ENCODE measurements around the gene ENPP5. TPM values are rescaled to one million over a fixed set of nuclear protein-coding genes. Genes with fewer than 3 reads are reported as not detected.

ENPP5 gene
- total and polyA plus RNA-seq, 2 donors (not counting 1 experiment from before 2014, with no cell fraction given) = 0.13 to 1.0 TPM

- Mint-ChIP-seq H3K27me3 (no peaks in the 10 kb centered on the region), H3K4me1 (peaks cover 33% of the 10 kb centered on the region), H3K27ac (no peak overlapping the region), H3K4me3 (no peak overlapping the region), H3K9me3 (ENCODE audit: insufficient read depth) (no peaks in the 10 kb centered on the region)
- H3K36me3 ChIP-seq (replicated peaks in 1 of 2; ENCODE audit: control extremely low read depth in 1 of 2, control insufficient read depth in 1 of 2, extremely low read depth in 1 of 2, insufficient read depth in 2 of 2, low read length in 1 of 2) = peaks cover 0 to 4% of the 10 kb centered on the region in 2 experiments
- H3K4me3 ChIP-seq (ENCODE audit: control extremely low read depth in 1 of 5, extremely low read depth in 1 of 5, insufficient read depth in 1 of 5, low read depth in 2 of 5, low read length in 4 of 5) = no peak overlapping the region
- 86% methylated on average over 1 of the region's 2 CpGs for WGBS (ENCODE audit: insufficient coverage)
- H3K27ac ChIP-seq (ENCODE audit: low read length in 2 of 2) = no peak overlapping the region
- ChIA-PET POLR2A (no interaction called here), CTCF (interaction anchor here (1.9 kb wide), 1 partner anchor 83 kb away, joined by 6 read pairs; no protein-coding TSS in a partner anchor)
- peaks cover 31% of the 10 kb centered on the region for H3K79me2 ChIP-seq (ENCODE audit: control insufficient read depth, insufficient read depth, low read length)
- H3K4me1 ChIP-seq (ENCODE audit: control insufficient read depth in 2 of 2, insufficient read depth in 2 of 2, low read length in 2 of 2) = peaks cover 4 to 10% of the 10 kb centered on the region in 2 donors
- H3K9me3 ChIP-seq (ENCODE audit: control extremely low read depth in 1 of 3, control insufficient read depth in 2 of 3, insufficient read depth in 1 of 3, low read length in 2 of 3) = no peaks in the 10 kb centered on the region
- no peak overlapping the region for H2AFZ ChIP-seq (ENCODE audit: insufficient read depth, low read depth, low read length, poor library complexity, severe bottlenecking)
- intact Hi-C loops (cut with micrococcal nuclease) = loop anchor here (10.0 kb wide), 1 partner anchor 517 kb away; the partner anchor contains the start of genes CYP39A1 and SLC25A27
- DNase-seq (no peak), ATAC-seq (ENCODE audit: low read depth) (no peak)
- no peak overlapping the region for H3K9ac ChIP-seq (ENCODE audit: low read length)
- no peak for TF ChIP-seq EZH2 (IDR thresholded peaks at IDR 0.05; ENCODE audit: borderline replicate concordance, insufficient read depth, low read depth, low read length, poor library complexity, severe bottlenecking)
- no peak for TF ChIP-seq CTCF (IDR thresholded peaks at IDR 0.05)
- H4K20me1 ChIP-seq (ENCODE audit: control insufficient read depth, insufficient read depth, low read length, poor library complexity, severe bottlenecking) = peaks cover 4% of the 10 kb centered on the region
- H3K4me2 ChIP-seq (replicated peaks; ENCODE audit: low read depth, low read length, poor library complexity, severe bottlenecking) = no peak overlapping the region
- H3K27me3 ChIP-seq (replicated peaks in 1 of 4; ENCODE audit: control extremely low read depth in 1 of 4, control insufficient read depth in 3 of 4, insufficient read depth in 4 of 4, low read length in 3 of 4) = no peaks in the 10 kb centered on the region
Observed at GRCh38 chr6:46137387-46137786, 33.4 kb downstream of the ENPP5 start.

GRCh38 chr6:46136831-46137230 lies 33.9 kb downstream of the ENPP5 start:
- H3K4me2 ChIP-seq (replicated peaks; ENCODE audit: low read depth, low read length, poor library complexity, severe bottlenecking) = no peak overlapping the region
- H2AFZ ChIP-seq (ENCODE audit: insufficient read depth, low read depth, low read length, poor library complexity, severe bottlenecking) = no peak overlapping the region
- peaks cover 0 to 2% of the 10 kb centered on the region in 2 experiments for H3K36me3 ChIP-seq (replicated peaks in 1 of 2; ENCODE audit: control extremely low read depth in 1 of 2, control insufficient read depth in 1 of 2, extremely low read depth in 1 of 2, insufficient read depth in 2 of 2, low read length in 1 of 2)
- H3K4me1 Mint-ChIP-seq = peaks cover 36% of the 10 kb centered on the region
- H3K27ac Mint-ChIP-seq = no peak overlapping the region
- peaks cover 4 to 10% of the 10 kb centered on the region in 2 donors for H3K4me1 ChIP-seq (ENCODE audit: control insufficient read depth in 2 of 2, insufficient read depth in 2 of 2, low read length in 2 of 2)
- H3K4me3 Mint-ChIP-seq = no peak overlapping the region
- intact Hi-C loops (cut with micrococcal nuclease) = loop anchor here (10.0 kb wide), 1 partner anchor 518 kb away; the partner anchor contains the start of genes CYP39A1 and SLC25A27
- H3K27me3 Mint-ChIP-seq = no peaks in the 10 kb centered on the region
- DNase-seq = no peak
- no peak overlapping the region for H3K4me3 ChIP-seq (ENCODE audit: control extremely low read depth in 1 of 5, extremely low read depth in 1 of 5, insufficient read depth in 1 of 5, low read depth in 2 of 5, low read length in 4 of 5)
- H3K9me3 ChIP-seq (ENCODE audit: control extremely low read depth in 1 of 3, control insufficient read depth in 2 of 3, insufficient read depth in 1 of 3, low read length in 2 of 3) = no peaks in the 10 kb centered on the region
- peaks cover 4% of the 10 kb centered on the region for H4K20me1 ChIP-seq (ENCODE audit: control insufficient read depth, insufficient read depth, low read length, poor library complexity, severe bottlenecking)
- peaks cover 31% of the 10 kb centered on the region for H3K79me2 ChIP-seq (ENCODE audit: control insufficient read depth, insufficient read depth, low read length)
- ChIA-PET POLR2A (no interaction called here), CTCF (interaction anchor here (1.8 kb wide), 1 partner anchor 273 kb away, joined by 6 read pairs; no protein-coding TSS in a partner anchor)
- H3K27ac ChIP-seq (ENCODE audit: low read length in 2 of 2) = no peak overlapping the region
- TF ChIP-seq CTCF (IDR thresholded peaks at IDR 0.05) = no peak
- TF ChIP-seq EZH2 (IDR thresholded peaks at IDR 0.05; ENCODE audit: borderline replicate concordance, insufficient read depth, low read depth, low read length, poor library complexity, severe bottlenecking) = no peak
- no peaks in the 10 kb centered on the region for H3K27me3 ChIP-seq (replicated peaks in 1 of 4; ENCODE audit: control extremely low read depth in 1 of 4, control insufficient read depth in 3 of 4, insufficient read depth in 4 of 4, low read length in 3 of 4)
- H3K9me3 Mint-ChIP-seq (ENCODE audit: insufficient read depth) = no peaks in the 10 kb centered on the region
- no peak for ATAC-seq (ENCODE audit: low read depth)
- WGBS (ENCODE audit: insufficient coverage) = 86% methylated on average over 1 of the region's 2 CpGs
- no peak overlapping the region for H3K9ac ChIP-seq (ENCODE audit: low read length)

Data from B cell (primary cell).